ENCODE results near the gene KIAA0319L. TPM values are rescaled to one million over a fixed set of nuclear protein-coding genes. Genes with fewer than 3 reads are reported as not detected.
"Not testable (repeated sequence)": the region's sequence is repeated elsewhere in the genome, so short reads cannot be mapped to it uniquely, and the experiment has no call there.

Gene KIAA0319L
- total RNA-seq, 1 experiment from 2014 or later: 40.7 TPM

DNA sequence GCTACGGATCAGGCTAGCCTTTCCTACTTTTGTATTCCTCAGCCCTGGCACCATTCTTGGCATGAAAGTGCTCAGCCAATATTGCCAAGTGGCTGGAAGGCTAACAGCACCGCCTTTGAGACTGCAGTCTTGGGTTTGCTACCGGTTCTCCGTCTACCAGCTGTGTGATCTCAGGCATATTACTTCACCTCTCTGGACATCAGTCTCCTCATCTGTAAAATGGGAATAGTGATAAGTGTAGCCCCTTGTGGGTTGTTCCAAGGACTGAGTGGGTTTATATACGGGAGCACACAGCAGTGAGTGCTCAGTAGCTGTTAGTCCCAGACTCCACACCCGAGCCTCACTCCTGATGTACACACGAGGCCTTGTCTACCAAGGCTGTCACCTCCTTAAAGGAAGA, 29.6 kb upstream of the KIAA0319L start:
- in situ Hi-C loops (cut with HindIII; ENCODE audit: low pct_unique_long_range_greater_than_20kb, low sequenced_read_pairs): no loop called here
- no peak for DNase-seq (ENCODE audit: low read depth)

DNA sequence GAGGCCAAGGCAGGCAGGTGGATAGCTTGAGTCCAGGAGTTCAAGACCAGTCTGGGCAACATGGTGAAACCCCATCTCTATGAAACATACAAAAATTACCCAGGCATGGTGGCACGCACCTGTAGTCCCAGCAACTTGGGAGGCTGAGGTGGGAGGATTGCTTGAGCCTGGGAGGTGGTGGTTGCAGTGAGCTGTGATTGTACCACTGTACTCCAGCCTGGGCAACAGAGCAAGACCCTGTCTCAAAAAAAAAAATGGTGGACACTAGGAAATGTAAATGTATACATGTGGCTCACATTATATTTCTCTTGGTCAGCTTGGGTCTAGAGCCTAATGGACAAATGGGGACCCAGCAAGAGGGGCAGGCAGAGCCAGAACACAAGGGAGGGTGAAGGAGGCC, 28.6 kb upstream of the KIAA0319L start:
- in situ Hi-C loops (cut with HindIII; ENCODE audit: low pct_unique_long_range_greater_than_20kb, low sequenced_read_pairs); DNase-seq (ENCODE audit: low read depth): not testable (repeated sequence)

DNA sequence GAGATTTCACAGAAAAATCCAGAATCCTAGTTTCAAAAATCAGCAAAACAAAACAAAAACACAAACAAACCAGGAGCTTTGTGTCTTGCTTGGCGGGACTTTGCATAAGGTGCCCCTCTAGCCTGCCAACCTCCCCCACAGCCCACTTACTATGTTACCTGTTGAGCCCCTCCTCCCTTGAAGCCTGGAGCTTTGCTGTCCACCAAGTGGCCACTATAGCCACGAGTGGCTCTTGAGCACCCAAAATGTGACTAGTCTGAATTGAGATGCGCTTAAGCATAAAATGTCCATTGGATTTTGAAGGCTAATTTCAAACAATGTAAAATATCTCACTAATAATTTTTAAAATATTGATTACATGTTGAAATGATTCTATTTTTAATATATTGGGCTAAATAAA, 28.1 kb upstream of the KIAA0319L start:
- no peak for DNase-seq (ENCODE audit: low read depth)
- in situ Hi-C loops (cut with HindIII; ENCODE audit: low pct_unique_long_range_greater_than_20kb, low sequenced_read_pairs): no loop called here

DNA sequence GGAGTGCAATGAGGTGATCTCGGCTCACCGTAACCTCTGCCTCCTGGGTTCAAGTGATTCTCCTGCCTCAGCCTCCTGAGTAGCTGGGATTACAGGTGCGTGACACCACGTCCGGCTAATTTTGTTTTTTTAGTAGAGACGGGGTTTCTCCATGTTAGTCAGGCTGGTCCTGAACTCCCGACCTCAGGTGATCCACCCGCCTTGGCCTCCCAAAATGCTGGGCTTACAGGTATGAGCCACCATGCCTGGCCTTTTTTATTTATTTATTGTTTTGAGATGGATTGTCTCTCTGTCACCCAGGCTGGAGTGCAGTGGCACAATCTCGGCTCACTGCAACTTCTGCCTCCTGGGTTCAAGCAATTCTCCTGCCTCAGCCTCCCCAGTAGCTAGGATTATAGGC, 24.4 kb upstream of the KIAA0319L start:
- DNase-seq (ENCODE audit: low read depth); in situ Hi-C loops (cut with HindIII; ENCODE audit: low pct_unique_long_range_greater_than_20kb, low sequenced_read_pairs): not testable (repeated sequence)

DNA sequence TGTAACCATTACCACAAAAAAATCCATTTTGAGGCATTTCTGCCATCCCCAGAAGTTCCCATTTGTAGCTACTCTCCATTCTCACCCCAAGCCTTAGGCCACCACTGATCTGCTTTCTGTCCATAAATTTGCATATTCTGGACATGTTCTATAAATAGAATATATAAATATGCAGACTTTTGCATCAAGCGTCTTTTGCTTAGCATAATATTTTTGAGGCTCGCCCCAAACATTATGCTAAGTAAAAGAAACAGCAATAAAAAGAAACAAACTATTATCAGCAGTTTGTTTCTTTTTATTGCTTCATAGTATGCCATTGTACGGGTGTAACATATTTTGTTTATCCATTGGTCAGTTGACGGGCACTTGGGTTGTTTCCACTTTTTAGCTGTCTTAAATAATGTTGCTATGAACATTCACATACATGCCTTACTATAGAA, 23.8 kb upstream of the KIAA0319L start:
- DNase-seq (ENCODE audit: low read depth): no peak
- in situ Hi-C loops (cut with HindIII; ENCODE audit: low pct_unique_long_range_greater_than_20kb, low sequenced_read_pairs): no loop called here

DNA sequence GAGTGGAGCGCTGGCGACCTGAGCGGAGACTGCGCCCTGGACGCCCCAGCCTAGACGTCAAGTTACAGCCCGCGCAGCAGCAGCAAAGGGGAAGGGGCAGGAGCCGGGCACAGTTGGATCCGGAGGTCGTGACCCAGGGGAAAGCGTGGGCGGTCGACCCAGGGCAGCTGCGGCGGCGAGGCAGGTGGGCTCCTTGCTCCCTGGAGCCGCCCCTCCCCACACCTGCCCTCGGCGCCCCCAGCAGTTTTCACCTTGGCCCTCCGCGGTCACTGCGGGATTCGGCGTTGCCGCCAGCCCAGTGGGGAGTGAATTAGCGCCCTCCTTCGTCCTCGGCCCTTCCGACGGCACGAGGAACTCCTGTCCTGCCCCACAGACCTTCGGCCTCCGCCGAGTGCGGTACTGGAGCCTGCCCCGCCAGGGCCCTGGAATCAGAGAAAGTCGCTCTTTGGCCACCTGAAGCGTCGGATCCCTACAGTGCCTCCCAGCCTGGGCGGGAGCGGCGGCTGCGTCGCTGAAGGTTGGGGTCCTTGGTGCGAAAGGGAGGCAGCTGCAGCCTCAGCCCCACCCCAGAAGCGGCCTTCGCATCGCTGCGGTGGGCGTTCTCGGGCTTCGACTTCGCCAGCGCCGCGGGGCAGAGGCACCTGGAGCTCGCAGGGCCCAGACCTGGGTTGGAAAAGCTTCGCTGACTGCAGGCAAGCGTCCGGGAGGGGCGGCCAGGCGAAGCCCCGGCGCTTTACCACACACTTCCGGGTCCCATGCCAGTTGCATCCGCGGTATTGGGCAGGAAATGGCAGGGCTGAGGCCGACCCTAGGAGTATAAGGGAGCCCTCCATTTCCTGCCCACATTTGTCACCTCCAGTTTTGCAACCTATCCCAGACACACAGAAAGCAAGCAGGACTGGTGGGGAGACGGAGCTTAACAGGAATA, 20.1 kb upstream of the KIAA0319L start:
- in situ Hi-C loops (cut with HindIII; ENCODE audit: low pct_unique_long_range_greater_than_20kb, low sequenced_read_pairs): no loop called here
- no peak for DNase-seq (ENCODE audit: low read depth)

DNA sequence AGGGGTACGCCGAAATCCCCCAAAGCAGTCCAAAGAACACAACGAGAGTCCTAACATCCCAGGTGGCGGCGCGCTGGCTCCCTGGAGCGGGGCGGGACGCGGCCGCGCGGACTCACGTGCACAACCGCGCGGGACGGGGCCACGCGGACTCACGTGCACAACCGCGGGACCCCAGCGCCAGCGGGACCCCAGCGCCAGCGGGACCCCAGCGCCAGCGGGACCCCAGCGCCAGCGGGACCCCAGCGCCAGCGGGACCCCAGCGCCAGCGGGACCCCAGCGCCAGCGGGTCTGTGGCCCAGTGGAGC, 19.5 kb upstream of the KIAA0319L start:
- DNase-seq (ENCODE audit: low read depth); in situ Hi-C loops (cut with HindIII; ENCODE audit: low pct_unique_long_range_greater_than_20kb, low sequenced_read_pairs): not testable (repeated sequence)

DNA sequence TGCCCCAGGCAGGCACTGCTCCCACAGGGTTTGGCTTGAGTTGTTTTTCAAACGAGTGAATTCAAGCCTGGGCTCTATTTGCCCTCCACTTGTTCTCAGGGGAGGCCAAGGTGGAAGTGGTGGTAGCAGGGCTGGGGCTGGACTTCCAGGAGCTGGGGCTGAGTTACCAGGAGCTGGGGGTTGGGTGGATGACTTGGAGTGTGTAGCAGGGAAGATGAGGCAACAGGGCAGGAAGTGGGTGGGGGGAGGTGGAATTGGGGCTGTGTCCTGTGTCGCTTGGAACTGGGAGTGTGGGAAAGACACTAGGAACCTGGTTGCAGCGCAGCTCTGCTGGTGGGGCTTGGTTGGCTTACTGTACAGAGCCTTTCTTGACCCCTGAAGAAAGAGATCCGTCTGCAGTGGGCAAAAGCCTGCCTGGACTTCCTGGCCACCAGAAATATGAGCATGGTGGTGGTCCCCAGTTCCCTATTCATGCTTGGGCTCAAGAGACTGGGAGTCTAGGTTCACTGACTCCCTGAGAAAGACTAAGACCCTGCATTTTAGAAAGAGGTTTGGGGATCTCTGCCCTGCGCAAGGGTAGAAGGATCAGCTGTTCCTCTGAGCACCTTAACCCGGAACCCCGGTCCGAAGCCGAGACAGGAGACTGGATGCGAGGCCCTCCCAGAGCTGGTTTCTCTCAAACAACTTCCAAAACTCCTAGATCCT, 19.0 kb upstream of the KIAA0319L start:
- no peak for DNase-seq (ENCODE audit: low read depth)
- in situ Hi-C loops (cut with HindIII; ENCODE audit: low pct_unique_long_range_greater_than_20kb, low sequenced_read_pairs): no loop called here

DNA sequence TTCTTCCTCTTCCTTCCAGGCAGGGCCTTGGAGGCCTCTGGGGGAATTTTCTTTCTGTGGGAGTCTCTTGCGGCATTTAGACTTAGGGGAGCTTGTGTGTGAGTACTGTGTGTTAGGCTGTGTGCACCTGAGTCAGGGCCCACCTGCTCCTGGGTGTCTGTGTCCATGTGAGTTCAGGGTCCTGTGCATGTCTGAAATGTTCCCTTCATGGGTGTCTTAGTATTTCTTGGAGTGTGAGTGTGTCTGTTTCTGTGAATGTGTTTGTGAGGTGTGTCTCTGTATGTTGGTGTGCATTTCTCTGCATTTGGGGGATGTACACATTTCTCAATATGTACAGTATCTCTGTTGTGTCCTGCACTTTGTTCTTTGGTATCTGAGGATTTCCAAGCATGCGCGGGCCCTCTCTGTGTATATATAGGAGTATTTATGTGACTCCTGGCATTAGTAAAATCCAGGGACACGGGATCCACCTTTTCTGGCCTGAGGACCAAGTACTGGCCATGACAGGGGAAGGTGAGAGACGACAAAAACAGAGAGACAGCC, 18.3 kb upstream of the KIAA0319L start:
- DNase-seq (ENCODE audit: low read depth): no peak
- in situ Hi-C loops (cut with HindIII; ENCODE audit: low pct_unique_long_range_greater_than_20kb, low sequenced_read_pairs): no loop called here

DNA sequence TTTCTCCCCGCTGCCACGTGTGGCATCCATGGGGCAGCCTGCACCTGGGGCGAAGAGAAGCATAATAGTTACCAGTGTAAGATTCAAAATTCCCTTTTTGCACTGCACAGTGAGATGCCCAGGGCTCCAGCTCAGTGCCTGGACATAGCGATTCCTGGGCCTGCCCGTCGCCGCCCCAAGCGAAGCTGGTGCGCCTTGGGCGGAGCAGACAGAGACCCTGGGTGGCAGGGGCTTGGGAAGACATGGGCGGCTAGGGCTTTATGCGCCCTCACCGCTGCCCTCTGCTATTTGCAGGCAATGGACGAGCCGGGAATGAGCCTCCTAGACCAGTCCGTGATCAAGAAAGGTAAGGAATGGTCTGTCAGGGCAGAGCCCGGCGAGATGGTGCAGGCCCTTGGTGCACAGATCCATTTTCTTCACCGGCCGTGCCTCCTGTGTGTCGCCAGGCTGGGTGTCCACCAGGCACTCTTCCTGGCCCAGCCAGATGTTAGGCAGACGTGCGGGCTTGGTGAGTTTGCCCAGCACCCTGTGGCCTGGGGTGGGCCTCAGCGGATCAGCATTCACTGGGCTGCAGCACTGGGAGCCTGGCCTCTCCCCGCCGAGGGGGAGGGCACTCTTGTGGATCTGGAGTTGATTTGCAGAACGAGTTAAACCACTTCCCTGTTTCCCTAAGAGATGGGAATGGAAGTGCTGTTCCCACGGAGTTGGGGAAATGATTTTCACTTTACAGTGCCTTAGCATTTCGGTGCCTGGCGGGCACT, 17.6 kb upstream of the KIAA0319L start:
- in situ Hi-C loops (cut with HindIII; ENCODE audit: low pct_unique_long_range_greater_than_20kb, low sequenced_read_pairs): no loop called here
- DNase-seq (ENCODE audit: low read depth): no peak

DNA sequence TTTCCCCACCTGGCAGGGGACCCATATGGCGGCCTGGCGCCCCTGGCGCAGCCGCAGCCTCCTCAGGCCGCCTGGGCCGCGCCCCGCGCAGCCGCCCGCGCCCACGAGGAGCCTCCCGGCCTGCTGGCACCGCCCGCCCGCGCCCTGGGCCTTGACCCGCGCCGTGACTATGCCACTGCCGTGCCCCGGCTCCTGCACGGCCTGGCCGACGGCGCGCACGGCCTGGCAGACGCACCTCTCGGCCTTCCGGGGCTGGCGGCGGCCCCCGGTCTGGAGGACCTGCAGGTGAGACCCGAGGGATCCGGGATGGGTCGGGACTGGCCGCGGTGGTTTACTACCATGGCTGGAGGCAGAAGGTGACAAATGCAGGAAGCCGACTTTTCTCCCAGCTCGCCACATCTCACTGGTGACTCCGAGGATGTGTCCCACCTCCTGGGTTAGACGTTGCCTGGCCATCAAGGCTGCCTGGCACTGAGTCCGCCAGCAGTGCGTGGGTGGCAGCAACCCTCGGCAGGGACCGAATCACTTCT, 17.0 kb upstream of the KIAA0319L start:
- in situ Hi-C loops (cut with HindIII; ENCODE audit: low pct_unique_long_range_greater_than_20kb, low sequenced_read_pairs): no loop called here

DNA sequence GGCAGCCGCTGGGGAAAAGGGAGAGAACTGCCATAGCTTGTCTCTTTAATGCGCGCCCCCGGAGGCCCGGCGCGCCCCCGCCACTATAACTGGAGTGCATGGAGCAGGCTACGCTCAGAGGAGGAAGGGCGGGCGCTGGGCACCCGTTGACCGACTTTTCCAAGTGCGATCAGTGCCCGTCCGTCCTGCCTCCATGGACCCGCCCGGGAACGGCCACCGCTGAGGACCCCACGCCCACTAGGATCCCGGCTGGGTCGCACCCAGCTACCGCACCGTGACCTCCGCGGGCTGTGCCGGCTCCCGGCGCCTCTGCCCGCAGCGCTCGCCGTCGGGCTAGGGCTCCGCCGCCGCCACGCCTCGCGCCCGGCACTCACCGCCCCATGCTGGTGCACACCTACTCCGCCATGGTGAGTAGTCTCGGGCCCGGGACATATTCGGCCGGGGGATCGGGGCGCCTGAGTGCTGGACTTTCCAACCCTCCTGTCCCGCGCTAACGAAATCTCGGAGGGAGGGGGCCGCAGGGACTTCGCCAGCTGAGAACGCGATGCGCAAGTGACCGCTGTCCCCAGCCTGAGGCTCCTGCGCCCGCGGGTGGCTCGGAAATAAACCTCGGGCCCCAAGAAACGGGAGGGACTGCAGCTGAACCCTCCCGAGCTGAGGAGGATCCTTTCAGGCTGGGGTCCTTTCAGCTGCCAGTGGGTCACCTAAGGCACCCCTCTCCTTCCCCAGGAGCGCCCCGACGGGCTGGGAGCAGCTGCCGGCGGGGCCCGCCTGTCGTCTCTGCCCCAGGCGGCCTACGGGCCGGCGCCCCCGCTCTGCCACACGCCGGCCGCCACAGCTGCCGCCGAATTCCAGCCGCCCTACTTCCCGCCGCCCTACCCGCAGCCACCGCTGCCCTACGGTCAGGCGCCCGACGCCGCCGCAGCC, 16.3 kb upstream of the KIAA0319L start, which contains the start of gene TFAP2E:
Gene TFAP2E, plus strand, starts transcription at position 117 of the 927 bp plus-strand sequence. Its CDS starts 264 bp downstream, at position 381.
- in situ Hi-C loops (cut with HindIII; ENCODE audit: low pct_unique_long_range_greater_than_20kb, low sequenced_read_pairs): no loop called here
- no peak for DNase-seq (ENCODE audit: low read depth)

More for the DNA sequence above, 17.0 kb upstream of the KIAA0319L start:
- no peak for DNase-seq (ENCODE audit: low read depth)

DNA sequence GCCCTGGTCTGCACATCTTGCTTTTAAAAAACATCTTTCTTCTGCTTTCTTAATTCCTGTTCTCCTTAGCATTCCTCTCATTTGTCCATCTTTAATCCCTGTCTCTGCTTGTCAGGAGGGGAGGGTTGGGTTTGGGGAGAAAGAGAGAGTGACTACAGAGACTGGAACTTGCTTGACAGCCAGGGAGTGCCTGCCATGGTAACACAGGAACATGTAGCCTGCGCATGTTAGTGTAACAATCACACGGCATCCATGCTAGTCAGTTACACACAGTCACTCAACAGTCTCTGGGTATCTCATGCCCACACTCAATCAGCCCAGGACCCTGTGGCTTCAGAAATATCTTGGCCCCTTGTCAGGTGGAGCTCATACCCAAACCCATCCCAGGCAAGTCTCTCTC, 15.1 kb upstream of the KIAA0319L start:
- in situ Hi-C loops (cut with HindIII; ENCODE audit: low pct_unique_long_range_greater_than_20kb, low sequenced_read_pairs): no loop called here
- no peak for DNase-seq (ENCODE audit: low read depth)

DNA sequence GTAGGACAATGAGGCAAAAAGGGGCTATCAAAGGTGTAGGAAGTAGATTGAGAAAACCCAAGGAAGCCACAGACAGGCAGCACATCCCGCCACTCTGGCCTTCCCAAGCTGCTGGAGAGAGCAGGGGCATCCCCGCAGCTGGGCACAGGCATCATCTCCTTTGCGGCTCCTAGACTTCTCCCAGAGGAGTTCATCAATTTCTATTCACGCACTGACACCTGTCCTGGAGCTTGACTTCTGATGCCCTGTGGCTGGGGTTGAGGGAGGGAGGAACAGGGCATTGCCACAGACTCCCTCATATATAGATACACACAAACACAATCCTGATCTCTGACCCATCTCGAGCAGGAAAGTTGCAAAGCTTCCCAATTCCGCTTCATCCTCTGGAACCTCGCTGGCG, 14.1 kb upstream of the KIAA0319L start:
- in situ Hi-C loops (cut with HindIII; ENCODE audit: low pct_unique_long_range_greater_than_20kb, low sequenced_read_pairs): no loop called here
- DNase-seq (ENCODE audit: low read depth): no peak

DNA sequence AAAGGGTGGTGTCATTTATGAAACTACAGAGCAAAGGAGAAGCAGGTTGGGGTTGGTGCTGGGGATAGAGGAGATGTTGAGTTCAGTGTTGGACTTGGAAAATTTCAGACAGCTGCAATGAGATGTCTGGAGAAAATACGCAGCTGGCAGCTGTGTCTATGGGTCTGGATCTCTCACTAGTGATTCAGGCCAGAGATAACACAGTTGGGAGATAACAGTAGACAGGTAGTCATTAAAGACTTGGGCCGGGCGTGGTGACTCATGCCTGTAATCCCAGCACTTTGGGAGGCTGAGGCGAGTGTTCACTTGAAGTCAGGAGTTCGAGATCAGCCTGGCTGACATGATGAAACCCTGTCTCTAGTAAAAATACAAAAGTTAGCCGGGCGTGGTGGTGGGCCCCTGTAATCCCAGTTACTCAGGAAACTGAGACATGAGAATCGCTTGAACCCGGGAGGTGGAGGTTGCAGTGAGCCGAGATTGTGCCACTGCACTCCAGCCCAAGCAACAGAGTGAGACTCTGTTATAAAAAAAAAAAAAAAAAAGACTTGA, 13.5 kb upstream of the KIAA0319L start:
- no peak for DNase-seq (ENCODE audit: low read depth)
- in situ Hi-C loops (cut with HindIII; ENCODE audit: low pct_unique_long_range_greater_than_20kb, low sequenced_read_pairs): no loop called here

DNA sequence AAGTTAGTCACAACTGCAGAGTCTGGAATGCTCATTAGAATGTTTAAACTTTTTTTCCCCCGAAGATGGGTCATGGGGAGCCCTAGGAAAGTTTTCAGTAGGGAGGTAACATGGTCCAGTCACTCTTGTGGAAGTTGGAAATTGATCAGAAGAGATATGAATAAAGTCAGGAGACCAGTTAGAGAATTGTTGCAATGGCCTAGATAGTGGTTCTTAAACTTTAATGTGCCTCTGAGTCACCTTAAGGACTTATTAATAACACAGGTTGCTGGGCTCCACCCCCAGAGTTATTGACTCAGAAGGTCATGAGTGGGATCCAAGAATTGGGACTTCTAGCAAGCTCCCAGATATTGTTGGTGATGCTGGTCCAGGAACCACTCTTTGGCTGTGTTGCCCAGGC, 12.7 kb upstream of the KIAA0319L start:
- in situ Hi-C loops (cut with HindIII; ENCODE audit: low pct_unique_long_range_greater_than_20kb, low sequenced_read_pairs): no loop called here
- DNase-seq (ENCODE audit: low read depth): no peak

DNA sequence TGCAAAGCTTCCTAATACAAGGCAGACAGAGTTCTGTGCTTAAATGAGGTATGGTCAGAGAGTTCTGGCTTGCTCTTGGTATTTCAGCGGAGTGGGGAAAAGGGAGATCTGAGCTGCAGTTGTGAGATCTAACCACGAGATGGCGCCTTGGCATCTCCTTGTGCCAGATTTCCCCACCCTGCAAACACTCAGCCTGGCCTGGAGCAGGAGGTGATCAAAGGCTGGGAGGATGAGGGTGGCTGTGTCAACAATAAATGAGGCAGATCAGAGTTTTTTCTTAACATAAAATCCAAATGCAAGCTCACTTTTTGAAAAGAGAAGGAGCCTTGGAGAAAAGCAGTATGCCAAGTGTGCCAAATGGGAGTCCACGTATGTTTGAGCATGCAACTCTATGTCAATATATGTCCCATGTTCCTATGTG, 11.8 kb upstream of the KIAA0319L start:
- peak; percentile 54 for DNase-seq (ENCODE audit: low read depth)
- in situ Hi-C loops (cut with HindIII; ENCODE audit: low pct_unique_long_range_greater_than_20kb, low sequenced_read_pairs): no loop called here
